22Rv1 (cell line): ENCODE data around the gene PFKFB2.

Experiments
- ZFX ChIP-seq: fragments of 450-650 bp; IDR thresholded peaks from 2 replicates; pipeline ENCODE4 v1.6.1; 2017; ENCODE audit warnings: antibody characterized with exemption, borderline replicate concordance
- TF ChIP-seq, protein P1 (sequence below): fragments of 450-650 bp; IDR thresholded peaks from 2 replicates; pipeline ENCODE4 v1.5.1; 2017; ENCODE audit warnings: mild to moderate bottlenecking

DNA sequence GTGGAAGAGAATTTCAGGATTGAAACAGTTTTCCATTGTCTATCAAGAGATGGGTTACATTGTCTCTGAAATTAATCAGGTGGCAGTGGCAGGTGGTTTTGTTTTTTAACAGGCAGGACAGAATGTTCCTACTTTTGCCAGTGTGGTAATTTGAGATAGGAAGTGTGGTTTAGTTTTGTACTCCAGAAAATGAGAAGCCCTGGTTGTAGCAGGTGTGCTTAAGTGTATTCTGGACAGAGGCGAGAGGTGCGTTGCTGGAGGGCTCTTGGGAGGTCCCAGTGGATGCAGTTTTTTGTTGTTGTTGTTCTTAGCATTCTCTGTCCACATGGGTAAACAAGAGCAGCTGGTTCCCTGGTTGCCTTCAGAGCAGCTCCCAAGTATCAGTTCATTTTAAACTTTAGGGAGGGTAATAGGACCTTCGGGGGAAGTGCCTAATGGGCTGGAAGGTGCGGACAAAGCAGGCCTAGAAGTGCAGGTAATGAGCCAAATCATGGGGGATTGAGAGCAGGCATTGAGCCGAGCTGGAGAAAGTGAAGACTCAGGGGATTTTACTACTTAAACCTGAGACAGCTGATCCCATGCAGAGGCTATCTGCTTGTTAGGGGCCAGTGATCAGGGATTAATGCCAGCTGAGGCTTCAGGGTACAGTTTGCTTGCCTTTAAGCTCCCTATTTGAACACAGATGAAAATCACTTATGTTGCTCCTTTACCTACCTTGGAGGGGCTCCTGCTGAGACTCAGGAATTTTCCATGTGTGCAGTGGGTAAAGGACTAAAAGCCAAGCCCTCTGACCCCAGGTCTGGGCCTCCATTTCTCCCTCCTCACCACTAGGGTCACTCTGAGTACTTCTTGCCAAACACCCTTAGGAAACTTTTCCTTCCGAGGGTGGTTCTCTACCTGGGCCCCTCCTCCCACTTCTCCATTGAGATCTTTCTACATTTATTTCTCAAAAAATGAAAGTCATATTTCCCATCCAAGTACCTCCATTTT lies 6.1 kb downstream of the PFKFB2 start:
- TF ChIP-seq, protein P1, sequence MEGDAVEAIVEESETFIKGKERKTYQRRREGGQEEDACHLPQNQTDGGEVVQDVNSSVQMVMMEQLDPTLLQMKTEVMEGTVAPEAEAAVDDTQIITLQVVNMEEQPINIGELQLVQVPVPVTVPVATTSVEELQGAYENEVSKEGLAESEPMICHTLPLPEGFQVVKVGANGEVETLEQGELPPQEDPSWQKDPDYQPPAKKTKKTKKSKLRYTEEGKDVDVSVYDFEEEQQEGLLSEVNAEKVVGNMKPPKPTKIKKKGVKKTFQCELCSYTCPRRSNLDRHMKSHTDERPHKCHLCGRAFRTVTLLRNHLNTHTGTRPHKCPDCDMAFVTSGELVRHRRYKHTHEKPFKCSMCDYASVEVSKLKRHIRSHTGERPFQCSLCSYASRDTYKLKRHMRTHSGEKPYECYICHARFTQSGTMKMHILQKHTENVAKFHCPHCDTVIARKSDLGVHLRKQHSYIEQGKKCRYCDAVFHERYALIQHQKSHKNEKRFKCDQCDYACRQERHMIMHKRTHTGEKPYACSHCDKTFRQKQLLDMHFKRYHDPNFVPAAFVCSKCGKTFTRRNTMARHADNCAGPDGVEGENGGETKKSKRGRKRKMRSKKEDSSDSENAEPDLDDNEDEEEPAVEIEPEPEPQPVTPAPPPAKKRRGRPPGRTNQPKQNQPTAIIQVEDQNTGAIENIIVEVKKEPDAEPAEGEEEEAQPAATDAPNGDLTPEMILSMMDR = no peak; the same call in 1 of the 2 replicates
- TF ChIP-seq ZFX = no peak
